HG03280 (cell line): Measurements from ENCODE around the gene IFNLR1.

Experiments used
- ATAC-seq: cut with Tn5 transposase; IDR thresholded peaks from one replicate; pipeline ENCODE4 v1.9.1; 2021; ENCODE audit warnings: mild to moderate bottlenecking, moderate library complexity; ENCODE audit not compliant: unreplicated experiment

The IFNLR1 gene

DNA sequence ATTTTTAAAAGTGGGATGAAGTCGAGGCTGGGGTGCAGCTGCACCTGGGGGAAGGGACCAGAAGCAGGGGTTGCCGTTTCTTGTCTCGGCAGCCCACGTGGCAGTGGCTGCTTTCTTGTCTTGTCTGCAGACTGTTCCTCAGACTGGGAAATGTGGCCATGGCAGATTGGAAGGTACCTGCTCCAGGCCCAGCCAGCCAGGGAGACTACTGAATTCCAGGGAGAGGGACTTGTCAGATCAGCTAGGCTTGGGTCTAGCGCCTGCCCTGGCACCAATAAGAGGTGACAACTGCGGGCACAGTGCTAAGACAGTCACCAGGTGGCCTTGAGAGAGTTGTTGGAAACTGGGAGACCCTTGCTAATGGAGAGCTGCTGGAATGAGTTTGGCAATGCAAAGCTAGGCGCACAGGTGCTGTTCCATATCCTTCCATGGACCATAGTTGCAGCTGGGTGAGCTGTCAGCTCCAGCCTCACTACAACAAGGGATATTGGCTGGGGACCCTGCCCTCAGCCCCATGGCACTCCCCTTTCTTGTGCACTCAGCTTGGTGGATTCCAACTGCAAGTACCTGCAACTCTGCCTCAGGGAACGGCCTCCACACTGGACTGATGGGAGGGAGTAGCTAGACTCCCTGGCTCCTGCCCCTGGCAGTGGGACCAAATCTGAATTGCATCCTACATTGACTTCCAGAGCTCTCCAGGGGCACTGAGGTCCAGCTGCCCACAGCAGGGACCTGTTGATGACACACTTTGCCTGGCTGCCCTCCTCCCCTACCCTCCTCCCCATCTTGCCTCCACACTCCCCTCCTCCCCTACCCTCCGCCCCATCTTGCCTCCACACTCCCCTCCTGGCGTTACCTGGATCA lies 34.2 kb downstream of the IFNLR1 start:
- ATAC-seq = no peak

DNA sequence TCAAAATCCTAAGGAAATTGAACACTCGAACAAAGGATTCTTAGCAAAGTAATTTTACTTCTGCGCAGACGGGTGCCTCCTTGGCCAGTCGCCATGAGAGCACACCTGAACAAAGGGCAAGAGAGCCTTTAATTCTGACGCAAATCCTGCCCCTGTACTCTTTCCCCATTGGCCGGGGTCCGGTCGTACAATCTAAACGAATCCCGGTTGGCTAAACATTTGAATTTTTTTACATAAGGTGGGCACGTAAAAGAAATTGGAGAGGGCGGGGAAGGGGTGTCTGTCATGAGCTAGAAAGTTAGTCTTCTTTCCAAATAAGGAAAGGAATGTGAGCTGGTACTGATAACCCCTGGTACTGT lies 35.9 kb downstream of the IFNLR1 start:
- no peak for ATAC-seq

DNA sequence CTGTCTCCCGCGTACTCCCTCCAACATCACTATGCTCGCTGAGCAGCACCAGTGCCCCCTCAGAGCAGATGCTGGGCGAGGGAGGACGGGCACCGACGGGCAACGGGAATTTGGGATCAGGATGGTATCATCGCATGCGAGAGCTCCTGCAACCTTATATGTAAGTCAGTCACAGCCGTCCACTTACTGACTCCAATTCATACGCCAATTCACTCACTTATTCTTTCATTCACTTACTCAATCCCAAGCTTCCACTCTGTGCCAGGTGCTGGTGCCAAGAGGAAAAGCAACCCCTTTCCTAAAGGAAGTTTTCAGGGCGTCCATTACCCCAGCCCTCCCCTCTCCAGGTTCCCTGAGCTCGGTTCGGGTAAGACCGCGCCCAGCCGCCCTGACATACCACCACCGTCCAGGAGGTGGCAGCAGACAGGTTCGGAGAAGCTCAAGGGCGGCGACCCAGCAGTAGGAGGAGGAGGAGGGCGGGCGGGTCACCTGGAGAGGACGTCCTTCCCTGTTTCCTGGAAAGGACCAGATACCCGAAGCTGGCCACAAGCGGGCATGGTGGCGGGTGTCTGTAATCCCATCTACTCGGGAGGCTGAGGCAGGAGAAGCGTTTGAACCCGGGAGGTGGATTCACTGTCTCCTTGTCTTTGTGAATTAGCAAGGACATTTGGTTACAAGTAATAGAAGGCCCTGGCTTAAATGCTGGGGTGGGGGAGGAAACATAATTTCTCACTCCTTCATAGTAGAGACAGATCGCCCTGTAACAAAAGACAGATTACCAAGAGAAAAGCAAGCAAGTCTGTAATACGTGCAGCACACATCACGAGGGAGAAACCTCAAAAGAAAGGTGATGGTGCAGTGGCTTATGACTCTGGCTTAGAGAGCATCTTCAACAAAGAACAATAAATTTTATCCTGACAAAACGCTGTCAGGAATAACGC lies 36.6 kb downstream of the IFNLR1 start:
- ATAC-seq = peak; percentile 73

DNA sequence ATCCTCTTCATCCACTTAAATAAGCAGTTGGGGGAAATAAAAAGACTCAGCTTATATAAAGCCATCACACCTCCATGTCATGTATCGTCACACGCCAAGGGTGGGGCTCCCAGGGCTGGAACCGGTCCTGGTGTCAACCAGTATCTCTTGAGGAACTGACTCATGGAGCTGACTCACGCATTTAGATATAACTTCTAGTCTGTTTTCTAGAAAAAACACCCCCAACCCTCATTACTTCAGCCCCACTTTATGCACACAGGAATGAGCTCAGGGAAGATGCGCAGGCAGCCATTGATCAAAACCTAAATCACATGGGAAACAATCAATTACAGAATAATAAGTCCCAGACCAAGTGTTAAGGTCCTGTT lies 37.2 kb downstream of the IFNLR1 start:
- no peak for ATAC-seq

DNA sequence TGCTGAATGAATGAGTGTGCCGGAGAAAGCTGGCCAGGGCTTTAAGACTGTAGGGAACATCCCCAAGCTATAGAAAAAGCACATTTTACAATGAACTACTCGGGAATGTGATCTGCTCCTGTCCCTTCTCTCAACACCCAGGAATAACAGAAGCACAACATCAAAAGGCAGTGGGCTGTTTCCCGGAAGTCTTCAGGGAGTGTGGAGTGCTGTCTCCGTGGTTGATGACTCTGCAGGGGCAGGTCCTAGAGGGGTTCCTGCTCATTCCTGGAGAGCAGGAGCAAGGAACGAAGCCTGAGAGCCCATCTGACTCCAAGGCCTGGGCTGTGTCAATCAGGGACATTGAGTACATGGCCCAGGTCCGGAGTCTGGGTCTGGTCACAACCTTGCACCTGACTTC lies 39.3 kb downstream of the IFNLR1 start:
- no peak for ATAC-seq

DNA sequence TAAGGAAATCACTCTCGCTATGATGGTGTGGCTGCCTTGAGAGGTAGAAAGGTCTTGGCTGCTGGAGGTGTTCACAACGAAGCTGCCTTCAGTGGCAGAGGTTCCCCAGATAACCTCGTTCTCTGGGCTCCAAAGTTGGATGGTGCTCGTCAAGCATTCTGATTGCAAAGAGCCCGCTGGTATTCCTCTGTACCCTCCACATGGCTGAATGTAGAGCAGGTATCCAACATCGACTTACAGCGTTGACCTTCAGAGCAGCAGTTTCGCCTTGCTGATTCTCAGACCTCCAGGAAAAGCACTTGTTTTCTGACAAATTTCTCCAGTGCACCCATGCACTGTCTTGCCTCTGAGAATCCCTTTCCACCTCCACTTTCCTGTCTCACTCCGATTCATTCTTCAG lies 39.9 kb downstream of the IFNLR1 start:
- ATAC-seq = no peak

DNA sequence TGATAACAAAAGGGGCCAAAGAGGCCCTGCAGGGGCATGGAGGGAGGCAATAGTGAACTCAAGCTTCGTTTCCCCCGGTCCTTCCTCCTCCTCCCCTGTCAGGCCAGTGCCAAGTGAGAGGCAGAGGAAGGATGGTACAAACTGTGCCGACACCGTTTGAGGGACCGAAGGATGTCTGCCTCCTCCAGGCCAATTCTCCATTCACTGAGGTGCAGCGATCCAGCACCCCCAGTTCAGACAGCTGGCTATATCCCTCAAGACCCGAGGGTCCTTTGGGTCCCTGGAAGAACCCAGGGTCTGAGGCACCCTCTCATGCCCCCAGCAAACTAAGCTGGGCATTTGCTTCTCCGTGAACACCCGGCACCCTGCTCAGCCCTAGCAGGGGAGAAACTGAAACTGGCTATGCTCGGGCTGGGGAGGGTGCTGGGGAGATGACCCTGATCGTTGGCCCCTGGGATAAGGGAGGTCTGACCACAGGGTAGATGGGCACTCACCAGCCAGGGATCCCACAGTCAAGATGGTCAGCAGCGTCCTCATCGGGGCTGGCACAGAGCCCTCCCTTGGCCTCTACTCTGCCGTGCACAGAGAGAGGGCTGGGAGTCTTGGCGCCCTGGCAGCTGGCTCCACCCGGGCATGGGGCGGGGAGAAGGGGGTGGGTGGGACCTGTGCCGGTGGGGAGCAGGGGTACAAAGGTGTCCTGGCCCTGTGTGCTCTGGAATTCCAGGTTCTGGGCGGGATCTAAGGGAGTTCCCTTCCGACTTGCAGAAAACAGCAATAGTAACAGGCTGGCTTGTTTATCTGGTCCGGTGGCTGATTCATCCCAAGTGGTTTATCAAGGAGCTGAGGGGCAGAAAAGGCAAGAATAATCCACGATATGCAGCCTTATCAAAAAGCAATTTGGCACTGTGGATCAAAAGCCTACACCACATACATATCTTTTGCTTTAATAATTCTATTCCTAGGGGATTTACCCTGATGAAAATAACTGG lies 44.2 kb downstream of the IFNLR1 start, which contains the start of gene IL22RA1:
Gene IL22RA1 (minus strand): TSS at position 595 of the 989 bp plus-strand sequence. CDS start 58 bp downstream, at position 537.
- ATAC-seq = no peak

DNA sequence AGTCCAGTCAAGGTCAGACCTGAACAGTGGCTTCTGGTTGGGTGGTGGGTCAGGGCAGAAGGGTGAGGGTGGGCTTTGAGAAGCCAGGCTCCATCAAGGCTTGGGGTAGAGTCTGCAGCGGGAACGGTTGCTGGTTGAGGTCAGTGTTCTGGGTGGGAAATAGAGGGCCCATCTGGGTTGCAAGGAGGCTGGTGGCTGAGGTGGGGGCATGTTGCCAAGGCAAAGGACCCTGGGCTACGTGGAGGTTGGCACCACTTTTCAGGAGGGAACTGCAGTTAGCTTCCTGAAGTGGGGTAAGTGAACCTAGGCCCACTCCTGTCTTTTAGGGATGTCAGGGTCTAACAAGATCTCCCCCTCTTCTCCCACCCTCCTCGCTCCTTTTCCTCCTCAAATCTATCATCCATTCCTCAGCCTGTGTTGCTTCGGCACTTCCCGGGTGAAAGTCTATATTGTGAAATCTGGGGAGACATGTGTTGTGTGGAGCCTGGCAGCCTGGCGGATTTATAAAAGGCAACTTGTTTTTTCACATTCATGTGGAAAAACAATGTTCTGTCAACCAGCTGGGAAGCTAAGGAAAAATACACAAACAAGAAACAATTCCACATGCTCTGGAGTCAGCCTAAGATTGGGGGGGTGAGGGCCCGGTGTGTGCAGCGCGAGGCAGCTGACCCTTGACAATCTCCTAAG lies 45.6 kb downstream of the IFNLR1 start:
- ATAC-seq = no peak

DNA sequence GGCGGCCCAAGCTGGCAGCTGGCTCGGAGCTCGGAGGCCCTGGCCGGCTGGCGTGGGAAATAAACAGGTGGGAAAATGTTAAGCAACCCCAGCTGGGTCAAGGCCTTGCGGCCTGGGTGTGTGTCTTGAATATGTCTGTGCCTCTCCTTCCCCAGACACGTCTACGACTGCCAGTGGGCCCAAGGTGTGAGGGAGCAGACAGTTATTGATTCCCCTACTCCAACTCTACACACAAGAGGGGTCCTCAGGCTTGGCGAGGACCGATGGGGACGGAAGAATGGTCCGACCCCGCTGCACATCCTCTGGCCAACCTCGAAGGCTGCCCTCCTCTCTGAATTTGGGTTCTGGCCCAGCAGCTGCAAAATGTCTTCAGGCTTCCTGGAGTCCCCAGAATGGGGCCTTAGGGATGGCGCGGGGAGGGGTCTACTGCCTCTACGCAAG lies 46.3 kb downstream of the IFNLR1 start:
- ATAC-seq = no peak

DNA sequence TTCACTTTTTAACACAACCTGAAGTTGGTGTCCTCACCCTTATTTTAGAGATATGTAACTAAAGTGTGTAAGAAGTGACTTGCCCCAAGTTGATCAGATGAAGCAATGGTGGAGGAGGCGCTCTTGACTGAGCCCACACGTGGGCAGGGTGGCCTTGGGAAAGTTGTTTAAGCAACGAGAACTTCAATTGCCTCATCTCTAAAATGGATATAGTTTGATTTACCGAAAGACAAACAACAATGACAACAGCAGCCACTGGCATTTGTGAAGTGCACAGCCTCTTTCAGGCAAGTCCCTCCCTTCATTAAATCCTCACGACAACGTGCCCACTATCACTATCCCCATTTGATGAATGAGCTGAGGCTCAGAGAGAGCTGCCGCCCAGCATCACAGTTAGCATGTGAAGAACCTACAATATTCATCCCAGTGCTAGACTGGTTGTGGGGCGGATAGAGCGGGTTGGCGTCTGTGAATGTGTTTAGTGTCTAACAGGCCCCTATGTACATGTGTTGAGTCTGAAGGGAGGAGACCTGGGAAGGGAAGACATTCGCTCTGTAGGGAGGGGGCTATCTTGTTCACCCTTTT lies 47.2 kb downstream of the IFNLR1 start:
- no peak for ATAC-seq

DNA sequence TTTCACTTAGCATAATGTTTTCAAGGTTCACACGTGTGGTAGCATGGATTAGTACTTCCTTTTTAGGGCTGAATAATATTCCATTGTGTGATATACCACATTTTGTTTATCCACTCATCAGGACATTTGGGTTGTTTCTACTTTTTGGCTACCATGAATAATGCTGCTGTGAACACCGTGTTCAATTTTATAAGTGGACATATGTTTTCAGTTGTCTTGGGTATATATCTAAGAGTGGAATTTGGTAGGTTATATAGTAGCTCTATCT lies 47.9 kb downstream of the IFNLR1 start:
- ATAC-seq = no peak

DNA sequence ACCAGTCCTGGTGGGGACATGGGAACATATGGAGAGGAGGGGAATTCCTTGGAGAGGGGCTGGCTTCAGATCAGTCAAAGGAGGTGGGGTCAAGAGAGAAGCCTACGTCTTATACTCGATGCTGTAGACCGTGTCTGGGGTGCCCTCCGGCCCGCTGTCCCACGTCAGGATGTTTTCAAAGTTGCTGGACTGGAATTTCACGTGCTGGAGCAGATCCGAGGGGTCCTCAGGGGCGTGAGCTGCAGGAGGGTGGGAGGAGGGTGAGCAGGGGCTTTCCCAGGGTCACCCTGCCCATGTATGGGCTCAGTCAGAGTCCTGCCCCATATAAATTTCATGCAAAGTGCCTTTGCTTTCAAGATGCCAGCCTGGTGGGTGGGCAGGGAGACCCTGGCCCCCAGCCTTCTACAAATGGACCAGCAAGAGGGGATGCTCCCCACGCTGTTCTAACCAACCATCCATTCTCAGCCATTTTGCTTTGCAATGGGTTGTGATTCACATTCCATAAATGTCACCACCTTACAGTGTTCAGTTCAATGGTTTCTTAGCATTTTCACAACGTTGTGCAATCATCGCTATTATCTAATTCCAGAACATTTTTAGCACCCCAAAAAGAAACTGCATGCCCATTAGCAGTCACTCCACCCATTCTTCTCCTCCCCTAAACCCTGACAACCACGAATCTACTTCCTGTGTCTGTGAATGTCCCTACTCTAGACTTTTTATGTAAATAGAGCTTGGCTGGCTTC lies 48.4 kb downstream of the IFNLR1 start:
- no peak for ATAC-seq

DNA sequence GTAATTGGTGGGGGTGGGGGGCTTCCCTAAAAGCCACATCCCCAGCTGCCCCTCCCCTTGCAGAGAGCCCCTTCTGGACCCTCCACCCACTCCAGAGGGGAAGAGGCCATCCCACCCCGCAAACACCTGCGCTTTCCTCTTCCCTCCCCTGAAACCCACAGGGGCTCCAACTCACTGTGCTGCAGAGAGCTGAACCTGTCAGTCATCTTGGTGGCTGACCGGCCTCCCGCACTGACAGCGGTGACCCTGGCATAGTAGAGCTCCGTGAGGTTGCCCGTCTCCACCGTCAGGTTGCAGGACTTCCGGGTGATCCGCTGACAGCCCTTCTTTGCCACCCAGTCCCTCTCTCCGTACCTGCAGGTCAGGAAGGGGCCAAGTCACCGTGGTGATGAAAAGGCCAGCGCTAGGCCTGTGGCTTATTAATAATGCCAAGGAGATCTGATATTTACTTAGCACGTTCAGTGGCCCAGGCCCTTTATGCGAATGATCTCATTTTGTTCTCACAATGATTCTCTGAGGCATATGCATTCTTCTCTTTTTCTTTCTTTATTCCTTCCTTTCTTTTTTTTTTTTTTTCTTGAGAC lies 50.0 kb downstream of the IFNLR1 start:
- no peak for ATAC-seq

DNA sequence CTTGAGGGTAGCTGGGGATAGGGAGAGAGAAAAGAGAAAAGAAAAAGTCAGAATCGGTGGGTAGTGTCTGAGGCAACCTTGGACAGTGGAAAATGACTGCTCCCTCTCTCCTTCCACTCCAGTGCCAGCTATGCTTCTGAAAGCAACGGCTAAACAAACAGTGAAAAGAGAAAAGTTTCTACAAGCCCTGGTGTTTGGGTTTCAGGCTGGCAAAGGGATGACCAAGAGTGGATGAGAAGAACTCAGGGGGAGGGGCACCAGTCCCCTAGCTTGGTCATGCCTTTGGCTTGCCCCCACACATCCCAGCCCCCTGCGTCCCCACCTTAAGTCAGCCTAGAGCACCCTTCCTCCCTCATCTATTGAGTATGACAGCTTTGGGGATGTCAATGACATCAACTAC lies 52.7 kb downstream of the IFNLR1 start:
- no peak for ATAC-seq

DNA sequence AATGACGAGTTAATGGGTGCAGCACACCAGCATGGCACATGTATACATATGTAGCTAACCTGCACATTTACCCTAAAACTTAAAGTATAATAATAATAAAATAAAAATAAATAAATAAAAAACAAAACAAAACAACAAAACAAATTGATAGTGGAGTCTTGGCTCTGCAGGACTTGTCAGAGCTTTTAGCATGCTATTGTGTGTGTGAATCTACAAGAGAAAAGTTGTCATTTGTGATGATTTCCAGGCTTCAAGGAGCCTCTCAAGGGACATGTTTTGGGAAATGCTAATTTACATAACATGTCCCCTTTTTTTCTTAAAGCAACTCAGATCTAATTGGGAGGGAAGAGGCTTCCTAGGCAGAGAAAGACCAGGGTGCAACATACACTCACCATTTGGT lies 53.3 kb downstream of the IFNLR1 start:
- no peak for ATAC-seq

DNA sequence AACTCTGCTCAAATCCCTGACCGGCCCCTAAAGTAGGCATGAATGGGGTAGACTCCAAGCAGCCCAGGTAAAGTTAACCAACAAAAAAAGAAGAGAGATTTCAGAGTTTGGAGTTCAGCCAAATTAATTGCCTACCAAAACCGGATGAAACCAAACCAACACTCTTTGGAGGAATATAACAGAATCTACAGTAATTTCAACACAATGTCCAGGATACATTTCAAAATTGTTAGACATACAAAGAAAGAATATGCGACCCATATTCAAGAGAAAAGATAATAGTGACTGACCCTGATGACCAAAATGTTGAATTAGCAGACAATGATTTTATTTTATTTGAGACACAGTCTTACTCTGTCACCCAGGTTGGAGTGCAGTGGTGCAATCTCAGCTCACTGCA lies 56.7 kb downstream of the IFNLR1 start:
- no peak for ATAC-seq

DNA sequence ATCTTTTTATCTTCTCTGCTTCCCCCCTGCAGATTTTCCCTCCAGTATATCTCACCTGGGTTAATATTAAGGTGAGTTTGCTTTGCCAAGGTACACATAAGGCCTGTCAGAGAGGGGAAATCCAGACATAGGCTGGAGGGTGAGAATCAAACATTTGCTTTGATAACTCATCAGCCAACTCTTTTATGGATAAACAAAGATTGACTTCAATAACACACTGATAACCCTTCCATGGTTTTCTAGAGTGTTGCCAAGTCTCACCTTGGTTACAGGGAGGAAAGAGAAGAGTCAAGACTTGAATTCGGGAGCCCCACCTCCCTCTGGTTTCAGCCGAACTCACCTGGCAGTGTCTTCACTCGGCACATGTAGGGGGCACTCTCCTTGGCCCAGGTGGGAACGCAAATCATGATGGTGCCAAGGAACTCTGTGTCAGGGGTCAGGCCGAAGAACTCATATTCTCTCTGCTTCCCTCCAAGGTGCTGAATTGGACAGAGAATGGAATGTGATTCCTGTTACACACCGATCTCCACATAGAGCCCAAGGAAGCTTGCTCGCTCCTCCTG lies 59.2 kb downstream of the IFNLR1 start:
- ATAC-seq = no peak

DNA sequence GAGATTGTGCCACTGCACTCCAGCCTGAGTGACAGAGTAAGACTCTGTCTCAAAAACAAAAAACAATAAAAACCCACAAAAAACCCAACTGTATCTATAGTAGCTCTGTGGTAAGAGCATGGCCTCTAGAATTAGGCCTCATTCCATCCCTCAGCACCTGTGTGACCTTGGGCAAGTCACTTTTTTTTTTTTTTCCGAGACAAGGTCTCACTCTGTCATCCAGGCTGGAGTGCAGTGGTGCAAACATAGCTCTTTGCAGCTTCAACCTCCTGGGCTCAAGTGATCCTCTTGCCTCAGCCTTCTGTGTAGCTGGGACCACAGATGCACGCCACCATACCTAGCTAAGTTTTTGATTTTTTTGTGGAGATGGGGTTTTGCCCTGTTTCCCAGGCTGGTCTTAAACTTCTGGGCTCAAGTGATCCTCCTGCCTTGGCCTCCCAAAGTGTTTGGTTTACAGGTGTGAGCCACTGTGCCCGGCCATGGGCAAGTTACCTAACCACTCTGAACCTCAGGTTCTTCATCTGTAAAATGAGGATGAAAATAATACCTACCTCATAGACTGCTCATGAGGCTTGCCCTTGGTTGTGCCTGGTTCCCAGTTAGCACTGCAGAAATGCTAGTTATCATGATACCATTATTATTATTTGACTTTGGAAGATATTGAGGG lies 59.8 kb downstream of the IFNLR1 start:
- ATAC-seq = no peak
